GM12872 (cell line): ENCODE measurements around the gene KIF22.
A peak's percentile ranks its signal among the peaks of the same experiment; 100 is the strongest.

Experiments used
- CTCF ChIP-seq: IDR thresholded peaks from 3 replicates; pipeline ENCODE4 v1.5.1; 2011; ENCODE audit warnings: low read depth, mild to moderate bottlenecking, low read length, moderate library complexity; ENCODE audit not compliant: insufficient read depth

The KIF22 gene

GRCh38 chr16:29842732-29843346 is 52.3 kb downstream of the KIF22 start:
- 0 out of 3 replicates have a peak, but pooled peaks have one; percentile 16 for TF ChIP-seq CTCF

GRCh38 chr16:29843931-29844330 is 53.4 kb downstream of the KIF22 start:
- TF ChIP-seq CTCF, result no peak

GRCh38 chr16:29844575-29845331 is 54.2 kb downstream of the KIF22 start:
- TF ChIP-seq CTCF, result no peak

GRCh38 chr16:29845656-29846055 is 55.1 kb downstream of the KIF22 start:
- TF ChIP-seq CTCF, result no peak

- peak; percentile 98 for TF ChIP-seq CTCF
Observed at GRCh38 chr16:29848420-29849297, 58.1 kb downstream of the KIF22 start.

- TF ChIP-seq CTCF, result no peak
Observed at GRCh38 chr16:29849505-29849904, 59.0 kb downstream of the KIF22 start.

GRCh38 chr16:29850998-29851397 is 60.4 kb downstream of the KIF22 start:
- no peak for TF ChIP-seq CTCF
